ENCODE measurements around the gene CD6.

The CD6 gene

GRCh38 chr11:60977224-60977623 lies 5.7 kb downstream of the CD6 start:
- Histone ChIP-seq H3K79me2 (ENCODE audit: control insufficient read depth, insufficient read depth, low read length) (no peaks in the 10 kb centered on the region), H4K5ac (ENCODE audit: low read length) (no peak overlapping the region), H3K79me1 (ENCODE audit: low read length) (no peaks in the 10 kb centered on the region), H3K9ac (ENCODE audit: low read length) (no peak overlapping the region), H3K4me3 (ENCODE audit: low read length) (no peak overlapping the region), H4K8ac (ENCODE audit: low read depth, low read length) (no peak overlapping the region), H3K4me2 (ENCODE audit: low read length) (no peak overlapping the region), H3K4me1 (ENCODE audit: control insufficient read depth, low read depth, low read length) (no peaks in the 10 kb centered on the region), H2AK5ac (ENCODE audit: low read length) (no peak overlapping the region), H3K18ac (ENCODE audit: low read length) (no peak overlapping the region), H3K56ac (ENCODE audit: low read length) (no peak overlapping the region), H3K23ac (ENCODE audit: low read length) (no peak overlapping the region), H3K27me3 (ENCODE audit: insufficient read depth, low read length, poor library complexity) (no peaks in the 10 kb centered on the region), H3K4ac (ENCODE audit: low read depth, low read length) (no peak overlapping the region), H2BK120ac (ENCODE audit: low read depth, low read length) (no peak overlapping the region), H3K27ac (ENCODE audit: low read depth, low read length) (no peak overlapping the region), H2BK15ac (replicated peaks; ENCODE audit: low read depth) (no peak overlapping the region), H3K36me3 (ENCODE audit: control insufficient read depth, insufficient read depth, low read length) (no peaks in the 10 kb centered on the region), H2BK5ac (ENCODE audit: low read length) (no peak overlapping the region)
- DNase-seq, result no peak
- WGBS (ENCODE audit: extremely low coverage, insufficient coverage, low lambda C conversion rate), result no CpG with 5 or more reads among the region's 4 CpGs

GRCh38 chr11:60977836-60978235 lies 6.4 kb downstream of the CD6 start:
- Histone ChIP-seq H3K79me1 (ENCODE audit: low read length) (no peaks in the 10 kb centered on the region), H3K18ac (ENCODE audit: low read length) (no peak overlapping the region), H3K23ac (ENCODE audit: low read length) (no peak overlapping the region), H3K79me2 (ENCODE audit: control insufficient read depth, insufficient read depth, low read length) (no peaks in the 10 kb centered on the region), H3K56ac (ENCODE audit: low read length) (no peak overlapping the region), H2BK5ac (ENCODE audit: low read length) (no peak overlapping the region), H3K36me3 (ENCODE audit: control insufficient read depth, insufficient read depth, low read length) (no peaks in the 10 kb centered on the region), H4K5ac (ENCODE audit: low read length) (no peak overlapping the region), H3K4me2 (ENCODE audit: low read length) (no peak overlapping the region), H2AK5ac (ENCODE audit: low read length) (no peak overlapping the region), H3K4ac (ENCODE audit: low read depth, low read length) (no peak overlapping the region), H3K27ac (ENCODE audit: low read depth, low read length) (no peak overlapping the region), H2BK120ac (ENCODE audit: low read depth, low read length) (no peak overlapping the region), H2BK15ac (replicated peaks; ENCODE audit: low read depth) (no peak overlapping the region), H3K9ac (ENCODE audit: low read length) (no peak overlapping the region), H3K27me3 (ENCODE audit: insufficient read depth, low read length, poor library complexity) (no peaks in the 10 kb centered on the region), H4K8ac (ENCODE audit: low read depth, low read length) (no peak overlapping the region), H3K4me1 (ENCODE audit: control insufficient read depth, low read depth, low read length) (no peaks in the 10 kb centered on the region), H3K4me3 (ENCODE audit: low read length) (no peak overlapping the region)
- DNase-seq, result no peak

GRCh38 chr11:60978546-60979380 lies 7.3 kb downstream of the CD6 start:
- H4K8ac ChIP-seq (ENCODE audit: low read depth, low read length), result no peak overlapping the region
- no peaks in the 10 kb centered on the region for H3K79me2 ChIP-seq (ENCODE audit: control insufficient read depth, insufficient read depth, low read length)
- no peak overlapping the region for H3K4ac ChIP-seq (ENCODE audit: low read depth, low read length)
- no peaks in the 10 kb centered on the region for H3K79me1 ChIP-seq (ENCODE audit: low read length)
- H3K18ac ChIP-seq (ENCODE audit: low read length), result no peak overlapping the region
- H3K4me2 ChIP-seq (ENCODE audit: low read length), result no peak overlapping the region
- DNase-seq, result no peak
- no peak overlapping the region for H3K56ac ChIP-seq (ENCODE audit: low read length)
- H3K9ac ChIP-seq (ENCODE audit: low read length), result no peak overlapping the region
- no peak overlapping the region for H2BK120ac ChIP-seq (ENCODE audit: low read depth, low read length)
- no peak overlapping the region for H4K5ac ChIP-seq (ENCODE audit: low read length)
- no peak overlapping the region for H3K23ac ChIP-seq (ENCODE audit: low read length)
- no peaks in the 10 kb centered on the region for H3K36me3 ChIP-seq (ENCODE audit: control insufficient read depth, insufficient read depth, low read length)
- no peaks in the 10 kb centered on the region for H3K27me3 ChIP-seq (ENCODE audit: insufficient read depth, low read length, poor library complexity)
- no peaks in the 10 kb centered on the region for H3K4me1 ChIP-seq (ENCODE audit: control insufficient read depth, low read depth, low read length)
- no peak overlapping the region for H3K4me3 ChIP-seq (ENCODE audit: low read length)
- H3K27ac ChIP-seq (ENCODE audit: low read depth, low read length), result no peak overlapping the region
- no CpG with 5 or more reads among the region's 10 CpGs for WGBS (ENCODE audit: extremely low coverage, insufficient coverage, low lambda C conversion rate)
- no peak overlapping the region for H2BK15ac ChIP-seq (replicated peaks; ENCODE audit: low read depth)
- H2BK5ac ChIP-seq (ENCODE audit: low read length), result no peak overlapping the region
- no peak overlapping the region for H2AK5ac ChIP-seq (ENCODE audit: low read length)

- Histone ChIP-seq H2BK120ac (ENCODE audit: low read depth, low read length) (no peak overlapping the region), H3K9ac (ENCODE audit: low read length) (no peak overlapping the region), H3K18ac (ENCODE audit: low read length) (no peak overlapping the region), H3K27ac (ENCODE audit: low read depth, low read length) (no peak overlapping the region), H3K56ac (ENCODE audit: low read length) (no peak overlapping the region), H3K4ac (ENCODE audit: low read depth, low read length) (no peak overlapping the region), H3K23ac (ENCODE audit: low read length) (no peak overlapping the region), H3K4me3 (ENCODE audit: low read length) (no peak overlapping the region), H2BK5ac (ENCODE audit: low read length) (no peak overlapping the region), H3K36me3 (ENCODE audit: control insufficient read depth, insufficient read depth, low read length) (no peaks in the 10 kb centered on the region), H3K4me2 (ENCODE audit: low read length) (no peak overlapping the region), H2AK5ac (ENCODE audit: low read length) (no peak overlapping the region), H3K79me1 (ENCODE audit: low read length) (no peaks in the 10 kb centered on the region), H3K79me2 (ENCODE audit: control insufficient read depth, insufficient read depth, low read length) (no peaks in the 10 kb centered on the region), H4K8ac (ENCODE audit: low read depth, low read length) (no peak overlapping the region), H3K4me1 (ENCODE audit: control insufficient read depth, low read depth, low read length) (no peaks in the 10 kb centered on the region), H4K5ac (ENCODE audit: low read length) (no peak overlapping the region), H3K27me3 (ENCODE audit: insufficient read depth, low read length, poor library complexity) (no peaks in the 10 kb centered on the region), H2BK15ac (replicated peaks; ENCODE audit: low read depth) (no peak overlapping the region)
- WGBS (ENCODE audit: extremely low coverage, insufficient coverage, low lambda C conversion rate), result no CpG with 5 or more reads among the region's 12 CpGs
- DNase-seq, result no peak
Measured at GRCh38 chr11:60981515-60981914, 10.0 kb downstream of the CD6 start.

GRCh38 chr11:60982184-60982583 lies 10.7 kb downstream of the CD6 start:
- H3K4me2 ChIP-seq (ENCODE audit: low read length), result no peak overlapping the region
- DNase-seq, result no peak
- no CpG with 5 or more reads among the region's 8 CpGs for WGBS (ENCODE audit: extremely low coverage, insufficient coverage, low lambda C conversion rate)

GRCh38 chr11:60984149-60984548 lies 12.7 kb downstream of the CD6 start:
- no peaks in the 10 kb centered on the region for H3K79me1 ChIP-seq (ENCODE audit: low read length)
- no CpG with 5 or more reads among the region's 6 CpGs for WGBS (ENCODE audit: extremely low coverage, insufficient coverage, low lambda C conversion rate)
- no peaks in the 10 kb centered on the region for H3K79me2 ChIP-seq (ENCODE audit: control insufficient read depth, insufficient read depth, low read length)
- H2AK5ac ChIP-seq (ENCODE audit: low read length), result no peak overlapping the region
- H3K27ac ChIP-seq (ENCODE audit: low read depth, low read length), result no peak overlapping the region
- no peak overlapping the region for H2BK120ac ChIP-seq (ENCODE audit: low read depth, low read length)
- no peak overlapping the region for H4K5ac ChIP-seq (ENCODE audit: low read length)
- H3K23ac ChIP-seq (ENCODE audit: low read length), result no peak overlapping the region
- H3K4me1 ChIP-seq (ENCODE audit: control insufficient read depth, low read depth, low read length), result no peaks in the 10 kb centered on the region
- H3K36me3 ChIP-seq (ENCODE audit: control insufficient read depth, insufficient read depth, low read length), result no peaks in the 10 kb centered on the region
- H3K4me2 ChIP-seq (ENCODE audit: low read length), result no peak overlapping the region
- no peak overlapping the region for H4K8ac ChIP-seq (ENCODE audit: low read depth, low read length)
- no peak overlapping the region for H2BK15ac ChIP-seq (replicated peaks; ENCODE audit: low read depth)
- H2BK5ac ChIP-seq (ENCODE audit: low read length), result no peak overlapping the region
- no peak overlapping the region for H3K9ac ChIP-seq (ENCODE audit: low read length)
- no peak overlapping the region for H3K4ac ChIP-seq (ENCODE audit: low read depth, low read length)
- DNase-seq, result no peak
- no peak overlapping the region for H3K56ac ChIP-seq (ENCODE audit: low read length)
- no peak overlapping the region for H3K18ac ChIP-seq (ENCODE audit: low read length)
- H3K4me3 ChIP-seq (ENCODE audit: low read length), result no peak overlapping the region
- H3K27me3 ChIP-seq (ENCODE audit: insufficient read depth, low read length, poor library complexity), result no peaks in the 10 kb centered on the region

More at GRCh38 chr11:60982184-60982583, 10.7 kb downstream of the CD6 start:
- H2BK120ac ChIP-seq (ENCODE audit: low read depth, low read length), result no peak overlapping the region
- H3K23ac ChIP-seq (ENCODE audit: low read length), result no peak overlapping the region
- no peak overlapping the region for H4K8ac ChIP-seq (ENCODE audit: low read depth, low read length)
- H3K9ac ChIP-seq (ENCODE audit: low read length), result no peak overlapping the region
- no peak overlapping the region for H4K5ac ChIP-seq (ENCODE audit: low read length)
- H2BK15ac ChIP-seq (replicated peaks; ENCODE audit: low read depth), result no peak overlapping the region
- no peak overlapping the region for H3K4me3 ChIP-seq (ENCODE audit: low read length)
- no peak overlapping the region for H3K27ac ChIP-seq (ENCODE audit: low read depth, low read length)
- no peaks in the 10 kb centered on the region for H3K27me3 ChIP-seq (ENCODE audit: insufficient read depth, low read length, poor library complexity)
- H3K56ac ChIP-seq (ENCODE audit: low read length), result no peak overlapping the region
- H2AK5ac ChIP-seq (ENCODE audit: low read length), result no peak overlapping the region
- no peaks in the 10 kb centered on the region for H3K79me2 ChIP-seq (ENCODE audit: control insufficient read depth, insufficient read depth, low read length)
- no peak overlapping the region for H2BK5ac ChIP-seq (ENCODE audit: low read length)
- H3K79me1 ChIP-seq (ENCODE audit: low read length), result no peaks in the 10 kb centered on the region
- H3K4me1 ChIP-seq (ENCODE audit: control insufficient read depth, low read depth, low read length), result no peaks in the 10 kb centered on the region
- H3K4ac ChIP-seq (ENCODE audit: low read depth, low read length), result no peak overlapping the region
- H3K18ac ChIP-seq (ENCODE audit: low read length), result no peak overlapping the region
- no peaks in the 10 kb centered on the region for H3K36me3 ChIP-seq (ENCODE audit: control insufficient read depth, insufficient read depth, low read length)

Data from mesendoderm (in vitro differentiated cells).